ENCODE results near the gene PPP1R37. TPM values are rescaled to one million over a fixed set of nuclear protein-coding genes. Genes with fewer than 3 reads are reported as not detected.
A peak's percentile ranks its signal among the peaks of the same experiment; 100 is the strongest.

PPP1R37 gene
- total and polyA plus RNA-seq, 2 experiments from 2014 or later: 11.8 to 51.8 TPM

DNA sequence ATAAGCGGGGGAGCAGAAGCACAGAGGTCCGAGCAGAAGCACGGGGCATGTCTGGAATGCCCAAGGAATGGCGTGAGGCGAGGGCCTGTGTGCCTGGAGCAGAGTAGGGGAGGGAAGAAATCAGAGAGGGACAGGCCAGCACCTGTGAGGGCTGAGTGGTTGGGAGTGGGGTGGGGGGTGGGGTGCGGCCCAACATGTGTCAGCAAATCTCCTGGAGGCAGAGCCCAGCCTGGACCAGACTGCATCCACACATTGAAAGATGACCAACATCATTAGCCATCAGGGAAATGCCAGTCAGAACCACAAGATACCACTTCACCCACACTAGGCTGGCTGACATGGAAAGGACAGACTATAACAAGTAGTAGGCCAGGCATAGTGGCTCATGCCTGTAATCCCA lies 42.9 kb upstream of the PPP1R37 start:
- Histone ChIP-seq H3K36me3 (peaks cover 15% of the 10 kb centered on the region), H3K4me1 (ENCODE audit: low read depth) (no peaks in the 10 kb centered on the region), H3K27ac (peak overlapping the region; percentile 65), H3K4me3 (no peak overlapping the region), H3K9me3 (ENCODE audit: low read depth) (no peaks in the 10 kb centered on the region), H3K27me3 (no peaks in the 10 kb centered on the region)
- DNase-seq (ENCODE audit: low read depth in 1 of 2, low spot score in 1 of 2): no peak
- TF ChIP-seq, protein P1, sequence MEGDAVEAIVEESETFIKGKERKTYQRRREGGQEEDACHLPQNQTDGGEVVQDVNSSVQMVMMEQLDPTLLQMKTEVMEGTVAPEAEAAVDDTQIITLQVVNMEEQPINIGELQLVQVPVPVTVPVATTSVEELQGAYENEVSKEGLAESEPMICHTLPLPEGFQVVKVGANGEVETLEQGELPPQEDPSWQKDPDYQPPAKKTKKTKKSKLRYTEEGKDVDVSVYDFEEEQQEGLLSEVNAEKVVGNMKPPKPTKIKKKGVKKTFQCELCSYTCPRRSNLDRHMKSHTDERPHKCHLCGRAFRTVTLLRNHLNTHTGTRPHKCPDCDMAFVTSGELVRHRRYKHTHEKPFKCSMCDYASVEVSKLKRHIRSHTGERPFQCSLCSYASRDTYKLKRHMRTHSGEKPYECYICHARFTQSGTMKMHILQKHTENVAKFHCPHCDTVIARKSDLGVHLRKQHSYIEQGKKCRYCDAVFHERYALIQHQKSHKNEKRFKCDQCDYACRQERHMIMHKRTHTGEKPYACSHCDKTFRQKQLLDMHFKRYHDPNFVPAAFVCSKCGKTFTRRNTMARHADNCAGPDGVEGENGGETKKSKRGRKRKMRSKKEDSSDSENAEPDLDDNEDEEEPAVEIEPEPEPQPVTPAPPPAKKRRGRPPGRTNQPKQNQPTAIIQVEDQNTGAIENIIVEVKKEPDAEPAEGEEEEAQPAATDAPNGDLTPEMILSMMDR (IDR thresholded peaks at IDR 0.05; ENCODE audit: low read depth, low read length): no peak

DNA sequence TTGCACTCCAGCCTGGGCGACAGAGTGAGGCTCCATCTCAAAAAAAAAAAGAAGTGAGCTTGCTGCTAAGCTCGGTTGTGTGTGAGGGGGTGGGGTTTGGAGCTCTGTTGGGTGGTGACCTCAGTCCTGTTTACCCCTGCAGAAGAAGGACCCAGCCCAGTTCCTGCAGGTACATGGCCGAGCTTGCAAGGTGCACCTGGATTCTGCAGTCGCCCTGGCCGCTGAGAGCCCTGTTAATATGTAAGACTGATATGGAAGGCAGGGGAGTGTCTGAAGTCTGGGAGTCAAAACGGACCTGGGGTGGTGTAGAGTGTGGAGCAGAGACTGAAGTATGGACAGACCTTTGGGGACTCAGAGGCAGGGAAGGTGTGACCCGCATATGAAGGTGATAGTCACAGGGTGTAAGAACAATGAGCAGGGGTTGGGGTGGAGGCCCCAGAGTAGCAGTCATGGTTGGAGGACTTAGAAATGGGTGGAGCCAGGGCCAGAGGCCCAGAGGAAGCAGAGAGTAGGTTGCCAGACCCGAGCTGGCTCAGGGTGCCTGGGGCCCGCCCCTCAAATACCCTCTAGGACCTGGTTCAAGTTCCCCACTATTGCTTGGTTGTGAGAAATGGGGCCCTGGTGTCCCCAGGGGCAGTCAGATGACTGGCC lies 40.9 kb upstream of the PPP1R37 start:
- Histone ChIP-seq H3K27me3 (no peaks in the 10 kb centered on the region), H3K9me3 (ENCODE audit: low read depth) (no peaks in the 10 kb centered on the region), H3K4me1 (ENCODE audit: low read depth) (no peaks in the 10 kb centered on the region), H3K27ac (no peak overlapping the region), H3K36me3 (peaks cover 16% of the 10 kb centered on the region), H3K4me3 (no peak overlapping the region)
- TF ChIP-seq, protein P1 (IDR thresholded peaks at IDR 0.05; ENCODE audit: low read depth, low read length): no peak
- no peak for DNase-seq (ENCODE audit: low read depth in 1 of 2, low spot score in 1 of 2)

DNA sequence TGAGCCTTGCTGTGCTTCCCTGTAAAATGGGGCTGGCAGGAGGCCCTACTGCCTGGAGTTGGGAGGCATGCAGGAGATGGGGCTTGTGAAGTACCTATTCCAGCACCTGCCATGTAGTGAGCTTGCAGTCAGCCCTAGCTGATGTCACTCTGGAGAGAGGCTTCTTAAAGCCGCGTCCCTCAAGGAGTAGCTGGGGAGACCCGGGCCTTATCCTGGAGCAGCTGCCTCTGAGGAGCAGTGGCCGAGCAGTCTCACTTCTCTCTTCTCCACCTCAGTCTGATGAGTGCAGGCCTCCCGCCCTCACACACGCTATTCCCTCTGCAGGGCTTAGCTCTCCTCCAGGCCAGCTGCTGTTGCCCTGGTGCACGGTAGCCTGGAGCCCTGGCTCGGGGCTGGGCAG lies 36.1 kb upstream of the PPP1R37 start:
- Histone ChIP-seq H3K36me3 (peaks cover 47% of the 10 kb centered on the region), H3K9me3 (ENCODE audit: low read depth) (no peaks in the 10 kb centered on the region), H3K4me3 (no peak overlapping the region), H3K4me1 (ENCODE audit: low read depth) (no peaks in the 10 kb centered on the region), H3K27ac (no peak overlapping the region), H3K27me3 (no peaks in the 10 kb centered on the region)
- TF ChIP-seq, protein P1 (IDR thresholded peaks at IDR 0.05; ENCODE audit: low read depth, low read length): no peak
- no peak for DNase-seq (ENCODE audit: low read depth in 1 of 2, low spot score in 1 of 2)

DNA sequence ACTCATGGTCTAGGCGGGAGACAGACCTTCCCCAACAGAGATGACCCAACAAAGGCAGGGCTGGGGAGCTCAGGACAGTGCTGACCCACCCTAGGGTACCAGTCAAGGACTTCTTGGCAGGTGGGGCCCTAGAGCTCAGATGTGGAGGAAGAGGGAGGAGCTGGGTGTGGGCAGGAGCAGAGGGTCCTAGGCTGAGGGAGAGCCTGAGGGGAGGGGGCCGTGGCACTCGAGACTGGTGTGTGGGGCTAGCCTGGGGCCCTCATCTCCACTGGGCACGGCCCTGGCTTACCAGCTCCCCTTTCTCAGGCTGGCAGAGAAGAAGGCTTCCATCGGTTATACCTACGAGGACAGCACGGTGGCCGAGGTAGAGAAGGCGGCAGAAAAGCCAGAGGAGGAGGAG lies 35.5 kb upstream of the PPP1R37 start:
- no peak overlapping the region for H3K4me3 ChIP-seq
- TF ChIP-seq, protein P1 (IDR thresholded peaks at IDR 0.05; ENCODE audit: low read depth, low read length): no peak
- no peak overlapping the region for H3K27ac ChIP-seq
- no peaks in the 10 kb centered on the region for H3K9me3 ChIP-seq (ENCODE audit: low read depth)
- H3K36me3 ChIP-seq: peaks cover 50% of the 10 kb centered on the region
- H3K4me1 ChIP-seq (ENCODE audit: low read depth): no peaks in the 10 kb centered on the region
- H3K27me3 ChIP-seq: no peaks in the 10 kb centered on the region
- no peak for DNase-seq (ENCODE audit: low read depth in 1 of 2, low spot score in 1 of 2)

DNA sequence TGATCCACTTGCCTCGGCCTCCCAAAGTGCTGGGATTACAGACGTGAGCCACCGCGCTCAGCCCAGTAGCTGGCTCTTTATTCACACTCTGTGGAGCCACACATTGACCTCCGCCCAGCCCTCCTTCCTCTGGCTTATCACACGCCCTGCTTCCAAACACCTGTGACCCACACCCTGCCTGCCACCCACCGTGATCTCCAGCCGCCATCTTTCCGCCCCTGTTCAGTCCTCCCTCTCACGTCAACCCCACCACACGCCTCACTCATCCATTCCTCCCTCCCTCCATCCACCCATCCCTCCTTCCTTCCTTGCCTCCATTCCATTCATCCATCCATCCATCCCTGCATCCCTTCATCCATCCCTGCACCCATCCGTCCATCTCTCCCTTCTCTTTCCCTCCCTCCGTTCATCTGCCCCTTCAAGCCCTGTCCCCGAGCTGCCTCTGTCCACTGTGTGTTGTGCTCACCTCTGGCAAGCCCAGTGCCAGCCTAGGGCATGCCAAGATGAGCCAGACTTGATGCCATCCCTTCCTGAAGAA lies 34.3 kb upstream of the PPP1R37 start:
- Histone ChIP-seq H3K4me3 (no peak overlapping the region), H3K9me3 (ENCODE audit: low read depth) (no peaks in the 10 kb centered on the region), H3K27ac (no peak overlapping the region), H3K36me3 (peaks cover 49% of the 10 kb centered on the region), H3K4me1 (ENCODE audit: low read depth) (no peaks in the 10 kb centered on the region), H3K27me3 (no peaks in the 10 kb centered on the region)
- TF ChIP-seq, protein P1 (IDR thresholded peaks at IDR 0.05; ENCODE audit: low read depth, low read length): no peak
- DNase-seq (ENCODE audit: low read depth in 1 of 2, low spot score in 1 of 2): no peak

Measured in cardiac muscle cell (in vitro differentiated cells and primary cell).